GM19455 (cell line): Measurements from ENCODE around the gene ADM2.

Experiments used
- ATAC-seq: cut with Tn5 transposase; IDR thresholded peaks from one replicate; pipeline ENCODE4 v1.9.1; 2021; ENCODE audit not compliant: unreplicated experiment

ADM2 gene

DNA sequence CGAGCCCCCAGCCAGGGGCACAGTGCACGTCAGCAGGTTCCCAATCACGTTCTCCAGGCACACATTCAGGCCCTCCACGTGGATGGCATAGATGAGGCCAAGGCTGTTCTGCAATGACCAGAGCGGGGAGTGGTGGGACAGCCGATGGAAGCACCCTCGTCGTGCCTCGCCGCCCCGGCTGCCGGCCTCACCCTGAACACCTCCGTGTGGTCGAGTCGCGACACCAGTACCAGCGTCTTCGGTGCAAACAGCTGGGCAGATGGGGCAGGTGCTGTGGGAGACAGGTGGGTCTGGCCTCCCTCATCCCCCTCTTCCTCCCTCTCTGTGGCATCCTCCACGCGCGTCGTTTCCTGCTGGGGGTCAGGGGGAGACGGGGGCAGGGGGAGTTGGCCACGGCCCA is 14.0 kb upstream of the ADM2 start:
- no peak for ATAC-seq

DNA sequence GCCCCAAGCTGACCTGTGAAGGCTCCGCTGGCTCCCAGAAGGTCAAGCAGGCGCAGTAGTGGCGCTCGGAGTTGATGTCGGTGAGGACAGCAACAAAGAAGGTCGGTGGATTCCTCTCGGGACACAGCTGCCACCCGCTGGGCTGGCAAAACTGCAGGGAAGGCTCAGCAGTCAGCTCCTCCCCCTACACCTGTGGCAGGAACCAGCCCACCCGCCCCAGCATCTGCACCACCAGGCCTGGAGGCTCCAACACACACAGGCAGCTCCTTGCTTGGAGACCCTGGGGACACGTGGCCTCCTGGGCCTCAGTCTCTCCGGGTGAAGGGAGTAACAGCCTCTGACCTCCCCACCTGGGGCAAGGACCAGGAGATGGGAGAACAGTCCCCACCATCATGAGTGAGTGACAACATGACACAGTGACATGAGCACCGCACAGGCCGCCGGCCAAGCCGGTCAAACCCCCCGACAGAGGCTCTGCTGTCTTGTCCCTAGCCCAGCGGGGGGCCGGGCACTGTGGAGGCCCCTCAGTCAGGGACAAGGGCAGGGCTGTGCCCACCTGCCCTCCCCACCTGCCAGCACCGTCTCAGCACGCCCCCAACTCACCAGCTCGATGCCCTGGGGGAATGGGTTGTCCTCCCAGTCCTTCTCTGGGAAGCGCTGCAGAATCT is 13.4 kb upstream of the ADM2 start:
- ATAC-seq: no peak

DNA sequence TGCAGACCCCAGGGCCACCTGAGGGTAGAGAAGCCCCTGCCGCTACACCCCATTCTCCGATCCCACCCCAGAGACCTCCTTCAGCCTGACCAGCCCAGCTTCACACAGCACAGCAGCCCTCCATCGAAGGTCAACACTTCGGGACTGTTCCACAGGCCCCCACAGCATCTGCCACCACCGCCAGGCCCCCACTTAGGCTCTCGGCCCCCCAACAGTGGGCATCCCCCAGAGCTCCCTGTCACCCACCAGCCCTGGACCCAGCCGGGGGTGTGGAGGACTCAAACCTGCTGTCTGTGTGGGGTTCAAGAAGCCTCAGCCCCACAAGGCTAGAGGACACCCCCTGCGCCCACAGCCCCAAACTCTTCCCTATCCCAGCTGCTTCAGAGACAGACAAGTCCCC is 12.7 kb upstream of the ADM2 start:
- ATAC-seq: no peak

DNA sequence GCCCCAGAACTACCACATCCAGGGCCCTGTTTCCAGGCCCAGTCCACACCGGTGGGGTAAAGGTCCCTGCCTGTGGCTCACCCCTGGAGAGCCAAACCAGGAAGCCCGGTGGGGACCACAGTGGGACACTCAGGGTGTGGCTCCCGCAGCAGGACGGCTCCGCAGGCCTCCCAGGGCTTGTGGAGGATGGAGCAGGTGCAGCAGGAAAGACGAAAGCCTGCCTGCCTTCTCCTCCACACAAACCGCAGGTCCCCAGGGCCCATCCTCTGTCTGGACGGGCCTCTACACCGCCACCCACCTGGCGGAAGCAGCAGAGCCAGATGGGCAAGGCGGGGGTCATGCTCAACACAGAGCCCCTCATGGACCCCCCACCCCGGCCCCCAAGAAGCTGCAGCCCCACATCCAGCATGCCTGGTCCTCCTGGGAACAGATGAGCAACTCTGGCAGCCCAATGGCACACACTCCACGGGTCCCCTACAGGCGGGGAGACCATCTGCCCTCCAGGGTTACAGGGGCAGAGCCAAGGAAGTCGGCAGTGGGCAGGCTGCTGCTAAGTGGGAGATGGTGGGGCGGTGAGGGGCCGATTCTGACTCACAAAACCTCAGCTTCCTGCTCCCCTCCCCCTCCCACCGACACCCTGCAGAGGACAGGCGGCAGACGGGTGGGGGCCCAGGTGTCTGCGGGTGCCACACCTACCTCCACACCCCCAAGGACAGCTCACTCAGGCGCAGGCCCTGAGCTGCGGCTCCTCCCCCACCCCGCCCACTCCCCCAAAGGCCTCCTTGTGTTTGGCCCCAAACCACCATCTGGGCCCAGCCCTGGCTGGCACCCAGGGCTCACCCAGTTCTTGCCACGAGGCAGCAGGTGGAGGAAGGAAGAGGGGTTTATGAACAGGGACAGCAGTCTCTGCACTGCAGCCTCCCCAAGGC is 11.7 kb upstream of the ADM2 start:
- ATAC-seq: peak; percentile 41

DNA sequence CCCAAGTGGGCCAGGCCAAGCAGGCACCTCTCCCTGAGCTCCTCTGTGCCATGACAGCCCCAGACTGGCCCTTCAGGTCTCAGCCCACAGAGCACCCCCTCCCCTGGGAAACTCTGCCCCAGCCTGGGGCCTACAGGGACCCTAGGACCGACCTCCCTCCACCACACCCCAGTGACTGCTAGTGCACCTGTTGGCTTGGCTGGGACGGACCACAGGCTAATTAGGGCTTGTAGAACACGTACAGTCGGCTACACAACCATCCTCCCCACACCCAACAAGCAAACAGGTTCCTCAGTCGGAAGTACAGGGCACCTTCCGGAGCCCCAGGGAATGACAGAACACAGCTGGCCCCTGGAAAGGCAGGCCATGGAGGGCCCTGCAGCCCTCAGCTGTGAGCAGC is 10.9 kb upstream of the ADM2 start:
- ATAC-seq: no peak

DNA sequence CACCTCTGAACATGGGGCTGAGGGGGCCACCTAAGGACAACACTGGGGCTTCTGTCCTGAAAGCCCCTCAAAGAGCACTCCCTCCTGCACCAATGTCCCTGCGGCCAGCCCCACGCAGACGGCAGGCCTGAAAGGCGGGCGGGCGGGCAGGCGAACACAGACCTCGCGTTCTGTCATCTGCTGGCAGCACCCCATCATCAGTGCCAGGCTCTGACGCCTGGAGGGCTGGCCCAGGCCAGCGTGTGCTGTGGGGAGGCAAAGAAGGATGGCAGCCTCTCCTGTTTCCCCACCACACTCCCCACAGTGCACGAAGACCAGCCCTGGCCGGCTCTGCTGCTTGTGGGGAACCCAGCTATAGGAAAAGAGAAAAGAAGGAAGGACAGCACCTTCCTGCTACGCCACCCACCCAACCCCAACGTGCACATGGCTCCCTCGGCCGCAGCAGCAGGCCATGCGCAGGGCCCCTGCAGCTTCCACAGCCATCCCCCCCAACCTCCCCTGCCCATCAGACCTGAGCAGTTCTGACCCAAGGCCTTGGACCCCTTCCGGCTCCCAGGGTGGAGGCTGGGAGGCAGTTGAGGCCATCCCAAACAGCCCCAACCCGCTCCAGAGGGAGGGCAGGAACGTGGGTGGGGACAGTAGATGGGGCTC is 10.0 kb upstream of the ADM2 start:
- no peak for ATAC-seq

DNA sequence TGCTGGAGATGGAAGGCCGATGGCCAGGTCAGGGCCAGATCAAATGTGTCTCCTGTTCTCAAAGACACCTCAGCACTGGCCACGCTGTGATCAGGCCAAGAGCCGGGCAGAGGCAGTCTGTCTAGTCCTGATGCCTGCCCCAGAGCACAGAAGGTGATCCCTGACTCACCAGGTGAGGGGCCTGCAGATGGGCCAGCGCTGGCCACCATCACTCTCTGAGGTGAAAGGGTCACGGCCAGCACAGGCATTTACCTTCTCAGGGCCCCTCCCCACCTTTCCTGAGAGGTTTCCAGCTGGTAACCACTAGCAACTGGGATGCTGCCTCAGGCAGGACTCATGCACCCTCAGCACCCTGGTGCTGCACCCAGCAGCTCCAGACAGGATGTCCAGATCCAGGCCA is 9.4 kb upstream of the ADM2 start:
- ATAC-seq: no peak

DNA sequence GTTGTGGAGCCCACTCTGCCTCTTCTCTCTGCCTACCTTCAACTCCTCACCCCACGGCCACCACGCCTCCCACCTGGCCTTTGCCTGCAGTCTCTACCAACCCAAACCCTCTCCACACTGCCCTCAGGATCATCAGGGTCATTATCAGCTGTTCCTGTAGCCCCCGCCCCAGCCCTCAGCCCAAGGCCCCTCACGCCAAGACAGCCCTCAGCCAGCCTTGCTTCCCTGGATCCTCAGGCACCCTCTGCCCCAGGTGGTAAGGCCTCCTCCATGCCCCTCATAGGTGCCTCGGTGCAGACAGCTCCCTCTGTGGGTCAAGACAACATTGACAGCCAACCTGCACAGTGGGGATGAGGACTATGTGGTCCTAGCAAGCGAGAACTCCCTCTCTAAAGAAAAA is 8.3 kb upstream of the ADM2 start:
- ATAC-seq: no peak

DNA sequence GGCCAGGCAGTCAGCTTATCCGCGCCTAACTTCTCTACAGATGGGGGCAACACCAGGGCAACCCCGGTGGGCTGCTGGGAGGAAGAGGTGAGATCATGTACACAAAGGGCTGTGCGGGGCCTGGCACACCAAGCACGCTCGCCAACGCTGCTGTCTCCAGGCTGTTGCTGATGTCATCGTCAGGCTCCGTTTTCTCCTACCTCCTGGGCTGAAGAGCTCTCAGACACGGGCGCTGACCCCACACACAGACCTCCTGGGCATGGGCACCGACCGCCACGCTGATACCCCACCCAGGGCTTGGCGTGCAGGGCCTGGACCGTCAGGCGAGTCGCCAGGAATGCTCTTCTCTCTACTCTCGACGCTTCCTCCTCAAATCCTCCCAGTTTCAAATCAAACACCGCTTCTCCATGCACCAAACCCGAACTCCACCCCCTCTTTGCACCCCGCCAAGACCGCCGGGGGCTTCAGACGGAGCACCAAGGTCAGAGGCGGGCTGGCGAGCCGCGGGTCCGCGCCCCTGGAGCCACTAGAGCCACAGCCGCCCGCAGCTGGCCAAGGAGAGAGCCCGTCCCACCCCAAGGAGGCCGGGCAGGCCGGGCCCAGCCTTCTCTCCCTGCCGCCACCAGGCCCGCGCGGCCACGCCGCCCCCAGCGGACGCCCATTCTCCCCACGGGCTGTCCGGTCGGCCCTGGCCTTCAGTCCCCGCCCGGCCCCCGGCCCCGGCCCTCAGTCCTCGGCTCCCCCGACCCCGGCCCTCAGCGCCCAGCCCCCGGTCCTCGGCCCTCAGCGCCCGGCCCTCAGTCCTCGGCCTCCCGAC is 7.3 kb upstream of the ADM2 start:
- no peak for ATAC-seq

DNA sequence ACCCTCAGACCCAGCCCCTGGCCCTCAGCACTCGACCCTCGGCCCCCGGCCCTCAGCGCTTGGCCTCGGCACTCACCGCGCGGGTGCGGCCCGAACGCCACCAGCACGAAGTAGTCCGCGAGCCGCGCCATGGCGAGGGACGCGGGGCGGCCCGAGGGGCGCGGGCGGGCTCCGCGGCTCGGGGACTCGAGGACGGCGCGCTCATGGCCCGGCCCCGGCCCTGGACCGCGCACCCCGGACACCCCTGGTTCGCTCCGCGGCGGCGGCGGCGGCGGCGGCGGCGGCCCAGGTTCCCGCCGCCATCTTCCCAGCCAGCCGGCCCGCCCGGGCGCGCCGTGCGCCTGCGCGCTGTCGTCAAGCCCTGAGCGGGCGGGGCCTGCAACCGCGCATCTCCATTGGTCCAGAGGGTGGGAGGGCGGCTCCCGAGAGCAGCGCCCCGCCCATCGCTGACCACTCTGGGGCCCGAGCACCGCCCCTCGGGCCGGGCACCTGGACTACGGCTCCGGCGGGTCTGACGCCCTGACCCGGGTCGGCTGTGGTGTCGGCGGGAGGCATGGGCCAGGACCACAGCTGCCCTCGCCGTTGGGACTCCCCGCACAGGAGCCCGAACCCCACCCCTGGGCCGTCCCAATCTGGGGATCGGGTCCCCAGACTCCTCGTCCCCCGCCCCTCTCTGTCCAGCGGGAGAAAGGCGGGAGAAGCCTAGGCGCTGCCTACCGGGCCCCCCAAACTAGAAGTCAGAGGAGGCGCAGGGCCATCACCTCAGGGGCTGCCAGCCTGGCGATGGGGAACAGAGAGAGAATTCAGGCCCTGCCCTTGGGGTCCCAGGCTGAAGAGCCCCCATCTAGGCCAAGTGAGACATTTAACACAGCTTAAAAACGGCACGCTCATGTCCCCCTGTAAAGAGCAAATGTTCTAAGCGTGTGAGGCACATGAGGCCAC is 6.4 kb upstream of the ADM2 start, which contains the start of gene SBF1:
Gene SBF1, minus strand, starts transcription at position 326 of the 942 bp plus-strand sequence. Its CDS starts 195 bp downstream, at position 131.
- peak; percentile 59 for ATAC-seq

DNA sequence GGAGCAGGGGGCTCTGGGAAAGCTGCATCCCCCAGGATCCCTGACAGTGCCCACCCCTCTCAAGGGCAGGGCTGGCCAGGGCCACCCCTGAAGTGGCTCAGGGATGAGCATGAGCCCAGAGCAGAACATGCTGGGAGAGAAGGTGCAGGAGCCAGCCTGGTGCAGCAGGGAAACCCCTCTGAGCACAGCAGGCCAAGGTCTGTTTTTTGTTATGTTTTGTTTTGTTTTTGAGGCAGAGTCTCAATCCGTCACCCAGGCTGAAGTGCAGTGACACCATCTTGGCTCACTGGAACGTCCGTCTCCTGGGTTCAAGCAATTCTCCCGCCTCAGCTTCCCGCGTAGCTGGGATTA is 5.7 kb upstream of the ADM2 start:
- ATAC-seq: no peak

DNA sequence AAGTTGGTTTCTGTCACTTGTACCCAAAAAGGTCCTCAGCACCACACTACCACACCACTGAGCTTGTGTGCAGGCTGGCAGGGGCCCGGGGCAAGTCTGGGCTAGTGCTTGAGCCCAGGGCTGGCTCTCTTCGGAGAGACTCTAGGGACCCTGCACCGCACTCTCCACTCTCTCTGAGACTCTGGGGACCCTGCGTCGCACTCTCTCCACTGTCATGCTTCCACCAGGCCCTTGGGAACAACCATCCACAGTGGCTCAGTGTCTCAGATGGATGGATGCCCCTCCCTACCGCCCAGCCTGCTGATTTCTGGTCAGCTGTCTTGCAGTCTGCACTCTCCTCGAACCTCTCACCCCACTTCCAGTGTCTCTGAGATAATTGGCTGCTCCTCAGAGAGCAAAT is 4.5 kb upstream of the ADM2 start:
- no peak for ATAC-seq

DNA sequence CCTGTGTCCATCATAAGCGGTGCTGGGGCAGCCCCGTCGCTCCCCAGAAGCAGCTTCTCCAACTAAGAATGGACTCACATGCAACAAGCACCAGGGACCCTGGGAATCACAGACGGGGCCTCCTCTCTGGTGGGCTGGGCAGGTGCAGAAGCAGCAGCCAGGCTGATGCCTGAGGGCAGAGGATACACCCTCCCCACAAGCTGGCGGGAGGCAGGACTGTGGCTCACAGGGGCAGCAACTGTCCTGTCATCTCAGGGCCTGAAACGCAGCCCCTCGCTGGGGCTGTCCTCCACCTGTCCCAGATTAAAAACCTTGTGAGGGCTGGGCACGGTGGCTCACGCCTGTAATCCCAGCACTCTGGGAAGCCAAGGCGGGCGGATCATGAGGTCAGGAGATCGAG is 3.4 kb upstream of the ADM2 start:
- no peak for ATAC-seq

DNA sequence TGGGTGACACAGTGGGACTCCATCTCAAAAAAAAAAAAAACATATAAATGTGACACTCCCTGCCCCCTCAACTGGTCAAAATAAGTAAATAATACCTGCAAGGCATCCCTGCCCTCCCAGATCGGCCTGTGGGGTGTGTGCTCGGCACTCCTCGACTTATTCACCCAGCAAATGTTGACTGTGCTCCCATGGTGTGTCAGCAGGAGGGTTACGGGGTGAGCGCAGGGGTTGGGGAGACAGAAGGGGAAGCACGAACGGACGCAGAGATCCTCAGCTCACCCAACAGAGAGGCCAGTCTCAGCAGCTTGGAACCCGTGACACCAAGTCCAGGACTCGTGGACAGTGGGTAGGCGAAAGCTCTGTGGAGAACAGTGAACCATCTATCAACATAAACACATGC is 1.6 kb upstream of the ADM2 start:
- no peak for ATAC-seq

DNA sequence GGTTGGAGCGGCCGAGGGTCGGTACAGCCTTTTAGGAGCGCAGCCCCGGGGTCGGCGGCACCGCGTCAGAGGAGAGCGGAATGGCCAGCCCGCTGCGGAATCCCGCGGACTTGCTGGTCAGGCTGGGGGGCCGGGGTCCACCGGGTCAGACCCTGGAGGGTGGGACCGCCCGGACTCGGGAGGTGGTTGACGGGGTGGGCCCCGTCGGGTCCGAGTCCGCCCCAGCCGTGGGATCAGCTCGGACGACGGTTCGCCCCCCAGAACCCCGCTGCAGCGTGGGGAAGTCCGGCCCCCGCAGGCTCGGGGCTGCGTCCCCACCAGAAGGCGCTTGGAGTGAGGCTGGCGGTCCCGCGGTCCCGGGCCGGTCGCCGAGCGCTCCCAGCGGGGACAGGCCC is 301 bp upstream of the ADM2 start:
- no peak for ATAC-seq

DNA sequence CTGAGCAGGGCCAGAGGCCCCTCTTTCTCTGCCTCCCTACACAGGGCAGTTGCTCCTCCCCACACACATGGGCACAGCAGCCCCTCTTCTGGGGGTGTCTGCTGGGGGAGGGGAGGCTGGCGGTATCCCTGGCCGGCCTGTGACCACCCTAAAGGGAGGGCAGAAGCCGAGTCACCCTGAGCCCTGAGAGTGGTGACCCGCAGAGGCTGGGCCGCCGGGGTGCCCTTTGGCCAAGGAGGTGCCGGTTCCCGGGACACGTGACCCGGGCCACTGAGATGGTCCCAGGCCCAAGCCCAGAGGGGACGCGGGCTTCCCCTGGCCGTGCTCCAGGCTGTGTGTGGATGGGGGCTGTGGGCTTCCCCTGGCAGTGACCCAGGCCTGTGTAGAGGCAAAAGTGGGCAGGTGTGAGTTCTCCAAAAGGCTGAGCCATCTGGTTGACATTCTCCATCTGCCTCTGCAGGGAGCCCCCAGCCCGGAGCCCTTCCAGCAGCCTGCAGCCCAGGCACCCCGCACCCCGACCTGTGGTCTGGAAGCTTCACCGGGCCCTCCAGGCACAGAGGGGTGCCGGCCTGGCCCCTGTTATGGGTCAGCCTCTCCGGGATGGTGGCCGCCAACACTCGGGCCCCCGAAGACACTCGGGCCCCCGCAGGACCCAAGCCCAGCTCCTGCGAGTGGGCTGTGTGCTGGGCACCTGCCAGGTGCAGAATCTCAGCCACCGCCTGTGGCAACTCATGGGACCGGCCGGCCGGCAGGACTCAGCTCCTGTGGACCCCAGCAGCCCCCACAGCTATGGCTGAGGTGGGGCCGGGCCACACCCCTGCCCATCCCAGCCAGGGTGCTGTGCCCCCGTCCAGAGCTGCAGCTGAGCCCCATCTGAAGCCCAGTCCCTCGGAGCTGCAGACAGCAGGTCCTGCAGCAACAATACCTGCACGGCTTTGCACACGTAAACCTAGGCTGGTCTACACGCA is 1.0 kb downstream of the ADM2 start:
- ATAC-seq: no peak

DNA sequence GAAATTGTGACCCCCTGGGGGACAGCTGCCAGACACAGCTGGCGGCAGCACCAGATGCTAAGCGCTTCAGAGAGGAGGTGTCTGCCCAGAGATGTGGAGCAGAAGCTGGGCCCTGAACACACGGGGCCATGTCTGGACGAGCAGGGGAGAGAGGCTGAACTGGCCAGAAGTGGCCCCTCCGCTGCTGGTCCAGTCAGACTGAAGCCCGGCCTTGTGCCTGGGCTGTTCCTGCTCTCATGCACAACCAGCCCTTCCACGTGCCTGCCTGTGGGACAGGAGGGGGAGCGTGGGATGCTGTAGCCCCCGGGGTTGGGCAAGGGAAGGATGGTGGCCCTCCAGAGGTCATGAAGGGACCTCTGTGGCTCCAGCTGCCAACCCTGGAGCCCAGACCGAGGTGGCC is 1.8 kb downstream of the ADM2 start:
- no peak for ATAC-seq

DNA sequence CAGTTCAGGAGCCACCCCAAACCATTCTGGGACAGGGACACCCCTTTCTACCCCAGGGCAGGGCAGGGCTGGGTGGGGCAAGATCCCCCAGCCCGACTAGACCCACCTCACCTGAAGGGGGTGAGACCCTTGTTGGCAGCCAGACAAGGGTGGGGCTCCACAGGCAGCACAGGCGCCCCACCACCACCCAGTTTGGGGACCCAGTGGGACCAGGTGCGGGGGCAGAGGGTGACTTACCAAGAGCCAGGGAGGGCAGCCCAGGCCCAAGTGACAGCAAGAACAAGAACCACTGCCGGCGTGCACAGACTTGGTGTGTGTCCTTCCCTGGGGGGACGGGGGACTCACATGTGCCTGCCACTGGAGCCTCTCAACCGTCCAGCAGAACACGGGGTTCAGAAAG is 2.2 kb downstream of the ADM2 start:
- ATAC-seq: no peak
